HG02970 (cell line): ENCODE data around the gene CFAP57.

Experiments used
- ATAC-seq: cut with Tn5 transposase; IDR thresholded peaks from one replicate; pipeline ENCODE4 v1.9.1; 2021; ENCODE audit warnings: mild to moderate bottlenecking, moderate library complexity, moderate number of reproducible peaks; ENCODE audit not compliant: unreplicated experiment, low FRiP score

The CFAP57 gene

DNA sequence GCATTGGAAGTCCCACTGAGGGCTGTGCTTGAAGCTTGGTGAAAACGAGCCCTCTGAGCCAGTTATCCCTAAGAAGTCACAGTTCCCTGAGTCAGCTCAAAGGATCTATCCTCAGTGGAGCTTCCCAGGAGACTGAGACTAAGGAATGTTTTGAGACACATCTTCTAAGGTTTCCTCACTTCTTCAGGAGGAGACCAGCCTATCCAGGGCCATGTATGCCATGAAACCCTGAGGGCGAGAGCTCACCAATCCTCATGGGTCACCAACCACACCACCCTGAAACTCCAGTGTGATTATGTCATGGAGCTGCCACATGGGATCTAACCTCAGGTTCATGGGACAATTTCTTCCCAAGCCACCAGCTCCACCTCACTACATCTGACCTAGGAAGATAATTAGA, 121.0 kb downstream of the CFAP57 start:
- no peak for ATAC-seq

DNA sequence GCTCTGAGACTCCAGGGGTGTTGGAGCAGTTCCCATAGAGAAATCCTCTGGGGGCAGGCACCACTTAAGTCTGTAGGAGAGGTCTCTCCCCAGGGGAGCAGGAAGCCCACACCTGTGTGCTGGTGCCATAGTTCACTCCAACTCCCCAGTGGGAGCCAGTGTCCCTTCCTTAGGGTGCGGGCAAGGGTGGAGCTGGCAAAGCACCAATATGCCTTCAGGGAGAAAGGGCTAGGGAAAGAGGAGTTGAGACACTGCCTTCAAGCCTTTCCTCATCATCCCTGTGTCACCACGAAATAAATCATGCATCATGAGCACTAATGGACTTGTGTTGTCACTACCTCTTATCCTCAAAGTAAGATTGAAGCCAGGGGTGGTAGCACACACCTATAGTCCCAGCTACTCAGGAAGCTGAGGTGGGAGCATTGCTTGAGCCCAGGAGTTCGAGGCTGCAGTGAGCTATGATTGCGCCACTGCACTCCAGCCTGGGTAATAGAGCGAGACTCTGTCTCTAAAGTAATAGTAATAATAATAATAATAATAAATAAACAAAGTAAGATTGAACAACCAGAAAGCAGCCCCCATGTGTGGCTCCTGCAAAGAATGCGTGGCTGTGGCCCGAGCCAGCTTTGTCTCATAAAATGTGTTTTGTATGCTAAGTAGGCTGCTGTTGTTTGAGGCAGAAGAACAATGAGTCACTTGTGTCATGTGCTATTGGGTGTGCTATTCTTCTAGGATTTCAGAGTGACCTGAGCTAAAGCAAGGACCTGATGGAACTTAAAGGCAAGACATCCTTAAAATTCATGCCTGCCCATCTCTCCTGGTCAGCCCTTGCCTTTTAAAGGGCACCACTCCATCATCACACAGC, 122.0 kb downstream of the CFAP57 start:
- ATAC-seq, result no peak

DNA sequence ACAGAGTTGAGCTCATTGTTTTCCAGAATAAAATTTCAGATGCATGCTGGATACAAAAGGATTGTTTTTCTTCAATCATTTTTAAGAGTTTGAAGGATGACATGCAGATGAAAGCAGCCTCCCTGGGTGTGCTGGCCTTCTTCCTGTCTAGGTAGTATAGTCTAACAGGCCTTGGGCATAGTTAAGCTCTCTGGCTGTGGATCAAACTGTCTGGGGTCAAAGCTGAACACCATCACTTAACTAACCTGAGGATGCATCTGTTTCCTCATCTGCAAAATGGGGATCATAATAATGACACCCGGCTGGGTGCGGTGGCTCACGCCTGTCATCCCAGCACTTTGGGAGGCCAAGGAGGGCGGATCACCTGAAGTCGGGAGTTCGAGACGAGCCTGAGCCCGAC, 122.6 kb downstream of the CFAP57 start:
- no peak for ATAC-seq

DNA sequence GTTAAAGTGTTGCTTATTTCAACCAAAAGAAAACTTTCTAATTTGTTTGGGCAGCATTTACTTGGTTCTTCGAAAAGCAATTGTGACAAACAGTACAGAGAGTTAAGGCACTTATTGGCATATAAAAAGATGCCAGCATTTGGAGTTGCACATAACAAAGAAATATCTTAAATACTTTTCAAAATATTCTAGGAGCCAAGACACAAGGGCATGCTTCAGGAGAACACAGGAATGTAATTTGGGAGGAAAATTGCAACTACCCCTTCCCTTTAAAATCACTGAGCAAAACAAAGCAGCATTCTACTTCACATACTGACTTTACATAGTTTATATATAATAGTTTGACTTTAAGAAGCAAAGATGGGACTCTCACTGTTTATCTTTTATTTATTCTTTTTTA, 124.1 kb downstream of the CFAP57 start:
- ATAC-seq, result no peak

DNA sequence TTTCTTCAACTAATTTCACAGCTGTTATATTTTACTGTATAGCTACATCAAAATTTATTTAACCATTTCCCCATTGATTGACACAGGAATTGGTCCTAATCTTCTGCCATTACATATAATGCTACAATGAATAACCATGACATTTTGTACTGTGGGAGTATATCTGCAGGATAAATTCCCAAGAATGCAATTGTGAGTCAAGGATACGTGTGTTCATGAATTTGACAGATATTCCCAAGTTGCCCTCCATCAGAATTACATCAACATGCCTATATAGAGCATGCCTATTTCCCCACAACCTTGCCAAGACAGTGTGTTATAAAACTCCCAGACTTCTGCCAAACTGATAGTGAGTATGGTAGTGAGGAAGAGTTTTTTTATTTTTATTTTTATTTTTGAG, 125.9 kb downstream of the CFAP57 start:
- ATAC-seq, result no peak

DNA sequence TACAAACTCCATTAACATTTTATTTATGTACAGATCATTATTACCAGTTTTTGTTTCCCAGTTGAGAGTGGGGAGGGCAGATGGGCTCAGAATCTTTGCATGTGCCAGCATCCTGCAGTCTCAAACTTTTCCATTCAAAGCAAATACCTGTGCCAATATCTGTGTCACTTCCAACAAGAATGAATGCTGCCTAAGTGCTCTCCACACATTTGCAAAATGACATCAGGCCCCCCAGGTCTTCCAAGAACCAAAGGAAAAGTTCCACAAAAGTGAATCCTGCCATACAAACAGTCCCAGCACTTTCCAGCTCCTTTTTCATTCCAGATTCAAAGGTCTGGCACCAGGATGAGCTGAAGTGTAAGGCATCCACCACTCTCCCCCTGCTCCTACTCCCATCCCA, 127.0 kb downstream of the CFAP57 start:
- ATAC-seq, result no peak

DNA sequence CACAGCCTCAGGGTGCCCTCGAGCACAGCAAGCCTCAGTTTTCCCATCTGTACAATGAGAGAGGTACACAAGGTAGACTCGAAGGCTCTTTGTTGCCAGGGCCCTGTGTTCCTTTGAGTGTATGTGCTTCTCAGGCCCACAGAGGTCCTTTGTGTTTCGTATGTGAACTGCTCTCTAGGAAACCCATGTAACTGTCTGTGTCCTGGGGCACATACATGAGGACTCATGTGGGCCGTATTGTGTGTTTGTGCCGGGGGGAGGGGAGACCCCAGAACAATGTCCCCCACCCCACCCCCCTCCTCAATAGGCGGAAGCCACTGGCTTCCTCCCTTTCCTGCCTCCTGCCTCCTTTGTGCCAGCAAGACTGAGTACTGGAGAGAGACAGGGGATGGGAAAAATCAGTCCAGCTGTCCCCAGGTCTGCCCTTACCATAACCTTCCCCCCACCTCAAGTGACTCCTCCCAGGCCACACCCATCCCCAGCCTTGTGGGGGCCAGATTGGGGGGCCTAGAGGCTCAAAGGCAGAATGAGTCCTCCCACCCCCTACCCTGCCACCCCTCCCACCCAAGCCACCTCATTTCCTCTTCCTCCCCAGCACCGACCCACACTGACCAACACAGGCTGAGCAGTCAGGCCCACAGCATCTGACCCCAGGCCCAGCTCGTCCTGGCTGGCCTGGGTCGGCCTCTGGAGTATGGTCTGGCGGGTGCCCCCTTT, 128.4 kb downstream of the CFAP57 start, which contains the start of gene TIE1:
TIE1 (plus strand) TSS at position 605 of the 717 bp plus-strand sequence; CDS start at position 695, 90 bp downstream.
- ATAC-seq, result no peak

DNA sequence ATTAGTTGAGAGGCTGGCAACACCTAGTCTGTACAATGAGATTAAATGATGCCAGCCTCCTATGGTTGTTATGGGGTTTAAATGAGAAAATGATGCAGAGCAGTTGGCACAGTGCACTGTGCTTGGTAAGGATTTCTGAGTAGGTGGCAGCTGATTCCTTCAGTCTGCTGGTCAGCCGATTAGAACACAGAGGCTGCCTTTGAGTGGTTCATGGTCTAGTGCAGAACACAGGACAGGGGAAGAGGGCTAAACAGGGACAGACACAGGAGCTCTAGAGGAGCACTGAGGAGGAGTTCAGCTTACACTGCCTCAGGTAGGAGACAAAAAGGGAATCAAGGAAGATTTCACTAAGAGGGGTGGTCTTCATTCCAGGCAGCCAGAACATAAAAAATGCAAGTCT, 130.1 kb downstream of the CFAP57 start:
- ATAC-seq, result no peak

DNA sequence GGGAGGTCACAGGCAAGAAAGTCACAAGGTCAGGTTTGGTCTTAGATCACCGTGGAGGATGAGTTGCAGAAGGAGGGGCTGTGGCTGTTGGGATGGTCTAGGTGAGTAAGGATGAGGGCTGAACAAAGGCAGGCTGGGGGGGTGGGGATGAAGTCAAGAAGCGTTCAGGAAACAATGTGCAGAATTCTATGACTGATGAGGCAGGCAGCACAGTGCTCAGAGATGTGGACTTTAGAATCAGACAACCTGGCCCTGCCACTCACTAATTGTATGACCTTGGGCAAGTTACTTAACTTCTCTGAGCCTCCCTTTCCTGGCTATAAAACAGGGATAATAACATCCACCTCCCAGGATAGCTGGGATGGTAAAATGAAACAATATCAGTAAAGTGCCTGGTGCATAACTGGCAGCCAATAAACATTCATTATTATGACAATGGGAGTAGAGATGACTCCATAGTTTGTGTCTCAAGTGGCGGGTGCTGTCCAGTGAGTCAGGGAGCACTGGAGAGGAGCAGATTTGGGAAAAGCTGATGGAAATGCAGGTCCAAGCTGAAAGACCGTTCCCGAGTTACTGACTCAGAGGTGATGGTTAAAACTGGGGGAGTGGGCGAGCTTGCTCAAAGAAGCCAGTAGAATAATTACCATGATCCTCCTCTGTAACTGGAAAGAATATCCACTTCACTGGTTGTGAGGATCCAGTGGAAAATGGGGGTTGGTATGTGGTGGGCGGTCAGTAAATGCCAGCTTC, 130.8 kb downstream of the CFAP57 start:
- ATAC-seq, result no peak

DNA sequence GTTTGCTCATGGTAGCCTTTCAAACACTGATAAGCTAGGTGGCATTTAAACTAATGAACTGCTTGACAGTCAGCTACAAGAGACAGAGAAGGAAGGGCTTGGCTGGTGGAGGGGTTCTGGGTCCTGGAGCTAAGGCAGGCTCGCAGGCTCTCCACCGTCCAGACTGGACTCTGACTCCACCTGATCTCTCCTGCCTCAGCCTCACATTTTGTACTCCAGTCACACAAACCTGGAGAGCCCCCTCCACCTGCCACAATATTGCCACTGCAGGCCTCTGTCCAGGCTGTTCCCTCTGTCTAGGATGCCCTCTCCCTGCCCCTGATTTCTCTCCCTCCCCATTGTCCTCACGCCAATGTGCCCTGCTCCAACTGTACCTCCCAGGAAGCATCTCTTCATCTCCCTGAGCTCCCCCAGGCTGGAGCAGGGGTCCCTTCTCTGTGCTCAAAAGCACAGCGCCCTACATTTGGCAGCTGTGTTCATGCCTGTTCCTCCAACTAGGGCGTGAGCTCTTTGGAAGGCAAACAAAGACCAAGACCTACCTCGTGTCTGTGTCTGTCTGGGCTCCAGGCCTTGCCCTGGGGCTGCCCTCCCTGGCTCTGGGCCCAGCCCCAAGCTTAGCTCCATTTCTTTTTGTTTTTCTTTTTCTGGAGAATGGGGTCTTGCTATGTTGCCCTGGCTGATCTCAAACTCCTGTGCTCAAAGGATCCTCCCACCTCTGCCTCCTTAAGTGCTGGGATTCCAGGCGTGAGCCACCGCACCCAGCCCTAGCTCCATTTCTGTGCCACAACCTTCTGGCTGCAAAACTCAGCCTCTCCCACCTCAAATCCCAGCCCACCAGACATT, 131.6 kb downstream of the CFAP57 start:
- ATAC-seq, result no peak
